Dorsolateral prefrontal cortex (tissue), 118 donors: ENCODE results near the gene TMEM256. TPM values are rescaled to one million over a fixed set of nuclear protein-coding genes. Genes with fewer than 3 reads are reported as not detected.

Experiments
- total RNA-seq, 120 experiments: library from RNA; stranded (reverse); gene quantifications; one replicate each; pipeline versions ENCODE4 v1.2.3 to v1.2.4, GENCODE V29; 2022

The TMEM256 gene
- total RNA-seq, 120 experiments from 2014 or later, result 25.4 to 80.3 (median 44.3) TPM

Other genes with a start within 250 kb of the TMEM256 start
- 10 to 100 TPM in 84 of 120 experiments, 1 to 10 TPM in 36; 4.8 to 22.0 (median 11.9) TPM for gene ASGR1, start 224.7 kb downstream of the TMEM256 start, total RNA-seq
- 100 to 1,000 TPM; 109 to 508 (median 348) TPM for gene DLG4, start 184.3 kb downstream of the TMEM256 start, total RNA-seq
- gene ACADVL, start 184.2 kb downstream of the TMEM256 start, total RNA-seq, result 100 to 1,000 TPM; 242 to 722 (median 375) TPM
- gene DVL2, start 169.6 kb downstream of the TMEM256 start, total RNA-seq, result 10 to 100 TPM; 31.9 to 83.9 (median 51.7) TPM
- 10 to 100 TPM; 21.3 to 54.1 (median 37.2) TPM for gene PHF23, start 164.6 kb downstream of the TMEM256 start, total RNA-seq
- 100 to 1,000 TPM; 350 to 533 (median 438) TPM for gene GABARAP, start 161.6 kb downstream of the TMEM256 start, total RNA-seq
- 100 to 1,000 TPM in 47 of 120 experiments, 10 to 100 TPM in 73; 77.6 to 126 (median 98.2) TPM for gene CTDNEP1, start 152.4 kb downstream of the TMEM256 start, total RNA-seq
- gene ELP5, start 151.9 kb downstream of the TMEM256 start, total RNA-seq, result 10 to 100 TPM; 25.8 to 51.7 (median 36.8) TPM
- 1 to 10 TPM in 26 of 120 experiments, under 1 TPM in 30, not detected in 64; 0.25 to 4.1 (median 0.92) TPM for gene CLDN7, start 141.6 kb downstream of the TMEM256 start, total RNA-seq
- 1 to 10 TPM in 111 of 120 experiments, under 1 TPM in 9; 0.54 to 6.1 (median 1.9) TPM for gene SLC2A4, start 122.4 kb downstream of the TMEM256 start, total RNA-seq
- 1 to 10 TPM in 115 of 120 experiments, under 1 TPM in 5; 0.63 to 7.8 (median 2.5) TPM for gene YBX2, start 109.5 kb downstream of the TMEM256 start, total RNA-seq
- 100 to 1,000 TPM; 117 to 216 (median 169) TPM for gene EIF5A, start 96.5 kb downstream of the TMEM256 start, total RNA-seq
- 10 to 100 TPM; 46.2 to 97.3 (median 64.4) TPM for gene GPS2, start 88.7 kb downstream of the TMEM256 start, total RNA-seq
- 100 to 1,000 TPM in 2 of 120 experiments, 10 to 100 TPM in 118; 47.2 to 111 (median 71.9) TPM for gene NEURL4, start 74.8 kb downstream of the TMEM256 start, total RNA-seq
- 10 to 100 TPM in 28 of 120 experiments, 1 to 10 TPM in 91, under 1 TPM in 1; 0.83 to 23.0 (median 7.2) TPM for gene ACAP1, start 67.6 kb downstream of the TMEM256 start, total RNA-seq
- gene KCTD11, start 51.9 kb downstream of the TMEM256 start, total RNA-seq, result 1 to 10 TPM; 2.0 to 7.9 (median 4.1) TPM
- under 1 TPM in 8 of 120 experiments, not detected in 112; 0.42 to 0.79 (median 0.63) TPM for gene TMEM95, start 48.9 kb downstream of the TMEM256 start, total RNA-seq
- 1 to 10 TPM in 115 of 120 experiments, under 1 TPM in 5; 0.69 to 7.6 (median 2.5) TPM for gene TNK1, start 23.0 kb downstream of the TMEM256 start, total RNA-seq
- gene PLSCR3, start 9.6 kb downstream of the TMEM256 start, total RNA-seq, result 10 to 100 TPM in 116 of 120 experiments, 1 to 10 TPM in 4; 7.3 to 23.9 (median 14.2) TPM
- 100 to 1,000 TPM in 103 of 120 experiments, 10 to 100 TPM in 17; 83.6 to 164 (median 109) TPM for gene NLGN2, start 3.7 kb upstream of the TMEM256 start, total RNA-seq
- under 1 TPM in 2 of 120 experiments, not detected in 118; 0.86 to 0.95 TPM for gene SPEM1, start 16.2 kb upstream of the TMEM256 start, total RNA-seq
- under 1 TPM in 2 of 120 experiments, not detected in 118; 0.41 to 0.48 TPM for gene SPEM2, start 21.5 kb upstream of the TMEM256 start, total RNA-seq
- under 1 TPM in 1 of 120 experiments, not detected in 119; 0.14 TPM for gene SPEM3, start 24.8 kb upstream of the TMEM256 start, total RNA-seq
- 1 to 10 TPM in 52 of 120 experiments, under 1 TPM in 61, not detected in 7; 0.24 to 3.3 (median 0.97) TPM for gene TMEM102, start 31.3 kb upstream of the TMEM256 start, total RNA-seq
- 10 to 100 TPM in 25 of 120 experiments, 1 to 10 TPM in 95; 2.5 to 23.6 (median 7.0) TPM for gene FGF11, start 35.4 kb upstream of the TMEM256 start, total RNA-seq
- 10 to 100 TPM in 95 of 120 experiments, 1 to 10 TPM in 25; 6.3 to 21.6 (median 12.1) TPM for gene CHRNB1, start 41.0 kb upstream of the TMEM256 start, total RNA-seq
- gene ZBTB4, start 75.5 kb upstream of the TMEM256 start, total RNA-seq, result 100 to 1,000 TPM in 108 of 120 experiments, 10 to 100 TPM in 12; 90.1 to 145 (median 113) TPM
- gene SLC35G6, start 77.3 kb upstream of the TMEM256 start, total RNA-seq, result under 1 TPM in 1 of 120 experiments, not detected in 119; 0.34 TPM
- 100 to 1,000 TPM in 115 of 120 experiments, 10 to 100 TPM in 5; 83.5 to 163 (median 124) TPM for gene POLR2A, start 80.3 kb upstream of the TMEM256 start, total RNA-seq
- gene TNFSF12, start 145.0 kb upstream of the TMEM256 start, total RNA-seq, result 10 to 100 TPM; 25.3 to 97.2 (median 50.2) TPM
- gene TNFSF13, start 154.7 kb upstream of the TMEM256 start, total RNA-seq, result 10 to 100 TPM in 119 of 120 experiments, 1 to 10 TPM in 1; 9.4 to 59.7 (median 21.7) TPM
- 10 to 100 TPM; 41.4 to 93.2 (median 61.6) TPM for gene SENP3, start 157.8 kb upstream of the TMEM256 start, total RNA-seq
- 10 to 100 TPM in 94 of 120 experiments, 1 to 10 TPM in 26; 2.6 to 53.1 (median 15.0) TPM for gene CD68, start 175.5 kb upstream of the TMEM256 start, total RNA-seq
- 10 to 100 TPM; 25.1 to 53.7 (median 34.4) TPM for gene MPDU1, start 179.8 kb upstream of the TMEM256 start, total RNA-seq
- gene SOX15, start 186.0 kb upstream of the TMEM256 start, total RNA-seq, result 10 to 100 TPM in 27 of 120 experiments, 1 to 10 TPM in 93; 3.6 to 16.6 (median 8.0) TPM
- 100 to 1,000 TPM in 1 of 120 experiments, 10 to 100 TPM in 119; 53.1 to 114 (median 73.7) TPM for gene FXR2, start 210.8 kb upstream of the TMEM256 start, total RNA-seq
- gene SAT2, start 223.7 kb upstream of the TMEM256 start, total RNA-seq, result 100 to 1,000 TPM in 60 of 120 experiments, 10 to 100 TPM in 60; 72.5 to 143 (median 99.8) TPM
- gene SHBG, start 226.0 kb upstream of the TMEM256 start, total RNA-seq, result 1 to 10 TPM in 88 of 120 experiments, under 1 TPM in 20, not detected in 12; 0.47 to 5.3 (median 1.5) TPM
- gene ATP1B2, start 246.8 kb upstream of the TMEM256 start, total RNA-seq, result 100 to 1,000 TPM; 159 to 746 (median 296) TPM